Measurements from ENCODE around the gene M6PR. TPM values are rescaled to one million over a fixed set of nuclear protein-coding genes. Genes with fewer than 3 reads are reported as not detected.
A peak's percentile ranks its signal among the peaks of the same experiment; 100 is the strongest.

Gene M6PR
- total and polyA plus RNA-seq, 2 of the 13 experiments (the other 11 are each of a cell fraction or from before 2014, with no cell fraction given): 98.2 to 127 TPM

- TF ChIP-seq PRPF4 (IDR thresholded peaks at IDR 0.05; ENCODE audit: low read depth, low read length, poor library complexity, severe bottlenecking) (no peak), SNAPC4 (CRISPR knock-in tag; IDR thresholded peaks at IDR 0.05) (peak; percentile 85), BRD4 (CRISPR knock-in tag; IDR thresholded peaks at IDR 0.05) (0 out of 2 replicates have a peak, but pooled peaks have one; percentile 20), PLSCR1 (CRISPR knock-in tag; IDR thresholded peaks at IDR 0.05; ENCODE audit: borderline replicate concordance) (no peak), NFYB (CRISPR knock-in tag; IDR thresholded peaks at IDR 0.05) (peak; percentile 72), CENPX (CRISPR knock-in tag; IDR thresholded peaks at IDR 0.05) (no peak), ZNF788 (CRISPR knock-in tag; IDR thresholded peaks at IDR 0.05; ENCODE audit: borderline replicate concordance) (peak; percentile 56; the same call in 1 of the 2 replicates), SSRP1 (CRISPR knock-in tag; IDR thresholded peaks at IDR 0.05) (no peak; the same call in 1 of the 2 replicates), ZNF275 (CRISPR knock-in tag; IDR thresholded peaks at IDR 0.05; ENCODE audit: borderline replicate concordance) (no peak), ZNF792 (CRISPR knock-in tag; IDR thresholded peaks at IDR 0.05) (peak; percentile 41; the same call in 1 of the 2 replicates), THAP9 (CRISPR knock-in tag; IDR thresholded peaks at IDR 0.05; ENCODE audit: borderline replicate concordance) (peak; percentile 82), TGIF2 (CRISPR knock-in tag; IDR thresholded peaks at IDR 0.05) (peak; percentile 91; the same call in 1 of the 2 replicates), SRSF9 (IDR thresholded peaks at IDR 0.05; ENCODE audit: borderline replicate concordance, insufficient read depth, low read depth, low read length, poor library complexity, severe bottlenecking) (no peak), SP140L (CRISPR knock-in tag; IDR thresholded peaks at IDR 0.05; ENCODE audit: borderline replicate concordance) (no peak), HMG20B (CRISPR knock-in tag; conservative IDR thresholded peaks at IDR 0.05) (no peak), FOXA3 (CRISPR knock-in tag; IDR thresholded peaks at IDR 0.05) (peak; percentile 50; the same call in 1 of the 2 replicates), ATF7-NPFF (CRISPR knock-in tag; IDR thresholded peaks at IDR 0.05; ENCODE audit: low read depth) (peak; percentile 48), ZNF350 (CRISPR knock-in tag; IDR thresholded peaks at IDR 0.05; ENCODE audit: borderline replicate concordance, low read depth) (peak; percentile 80), ZNF329 (CRISPR knock-in tag; IDR thresholded peaks at IDR 0.05; ENCODE audit: low read depth) (no peak)
These were observed at the start of gene M6PR (continued) for GRCh38 chr12:8949342-8950220.

Data from HepG2 (cell line).